Gastrocnemius medialis (tissue), 4 donors: Measurements from ENCODE around the gene PAX8. TPM values are rescaled to one million over a fixed set of nuclear protein-coding genes. Genes with fewer than 3 reads are reported as not detected.

ENCODE experiments used
- ATAC-seq, 2 donors: fragments of 150-250 bp; one replicate each; pipeline ENCODE4 v1.9.1; 2016
- DNase-seq, 2 donors: peaks; one replicate each; pipeline ENCODE4 v3.0.0-alpha.2; 2019
- H3K27ac ChIP-seq, 4 donors: fragments of 200-600 bp; sonication (generic); 1 replicate in 1 of 4; 2 replicates in 3 of 4; pipeline ENCODE4 v1.5.1; 2016 to 2018; ENCODE audit warnings: mild to moderate bottlenecking in 2 of 4, moderate library complexity in 1 of 4
- H3K27me3 ChIP-seq, 3 donors: fragments of 200-600 bp; sonication (generic) in 2 of 3; 1 replicate in 1 of 3; 2 replicates in 2 of 3; pipeline versions ENCODE4 v1.5.1 to v1.6.0; 2016 to 2019; ENCODE audit warnings: mild to moderate bottlenecking in 1 of 3, moderate library complexity in 1 of 3
- H3K36me3 ChIP-seq, 2 donors: fragments of 200-600 bp; sonication (generic) in 1 of 2; one replicate each; pipeline ENCODE4 v1.5.1; 2017 to 2018
- H3K4me1 ChIP-seq, 2 donors: fragments of 200-600 bp; sonication (generic) in 1 of 2; one replicate each; pipeline ENCODE4 v1.5.1; 2016 to 2017; ENCODE audit warnings: mild to moderate bottlenecking in 2 of 2
- H3K4me3 ChIP-seq, 4 donors: fragments of 200-600 bp; sonication (generic) in 3 of 4; 1 replicate in 1 of 4; 2 replicates in 3 of 4; pipeline ENCODE4 v1.5.1; 2016 to 2019; ENCODE audit warnings: mild to moderate bottlenecking in 2 of 4
- H3K9me3 ChIP-seq, 3 donors: fragments of 200-600 bp; sonication (generic) in 2 of 3; 1 replicate in 1 of 3; 2 replicates in 2 of 3; pipeline ENCODE4 v1.5.1; 2016 to 2019
- POLR2A ChIP-seq, 2 donors: fragments of 450-650 bp; IDR thresholded peaks; one replicate each; pipeline ENCODE4 v1.6.1; 2017; ENCODE audit warnings: antibody characterized with exemption in 2 of 2, mild to moderate bottlenecking in 2 of 2, moderate library complexity in 2 of 2
- in situ Hi-C, 4 donors: fragments of 200-750 bp; cut with MboI; loops; one replicate each; pipeline versions ENCODE4 v1.15.0 to v1.8.0; 2017; ENCODE audit warnings: low sequenced_read_pairs in 4 of 4
- intact Hi-C: fragments of 100-400 bp; cut with DNase I; formaldehyde crosslinking; loops from one replicate; pipeline ENCODE4 v1.15.1; 2023; ENCODE audit warnings: low total_unique reads
- total RNA-seq, 4 donors: library from RNA; depleted of rRNA; stranded (reverse); fragments of >200 nt; gene quantifications; one replicate each; pipeline versions ENCODE4 v1.1.0 to v1.2.3, GENCODE V29; 2016
- TF ChIP-seq, protein P1 (sequence below), 5 experiments: fragments of 450-650 bp in 3 of 5; fragments of 200-600 bp in 2 of 5; sonication (generic) in 2 of 5; IDR thresholded peaks in 4 of 5; conservative IDR thresholded peaks in 1 of 5; 1 replicate in 4 of 5; 2 replicates in 1 of 5; pipeline ENCODE4 v1.5.1; 2016 to 2019; ENCODE audit warnings: antibody characterized with exemption in 5 of 5, mild to moderate bottlenecking in 3 of 5, moderate library complexity in 3 of 5

The PAX8 gene
- total RNA-seq, 4 donors from 2014 or later: 0.27 to 8.7 (median 2.1) TPM

DNA sequence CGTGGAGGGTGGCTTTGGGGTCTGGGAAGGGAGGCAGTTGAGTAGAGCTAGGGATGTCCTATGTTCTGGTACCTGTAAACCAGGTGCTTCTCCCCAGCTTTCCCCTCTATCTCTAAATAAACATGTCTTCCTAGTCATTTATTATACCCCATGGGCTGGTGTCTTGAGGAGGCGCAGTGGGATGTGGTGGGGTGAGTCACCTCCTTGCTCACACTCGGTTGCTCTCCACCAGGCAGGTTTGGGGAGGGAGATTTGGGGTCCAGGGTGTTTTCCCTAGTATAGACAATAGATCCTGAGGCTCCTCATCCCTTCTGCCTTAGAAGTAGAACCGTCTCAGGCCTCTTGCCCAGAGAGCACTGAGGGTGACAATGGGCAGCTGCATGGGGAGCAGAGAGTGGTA lies 99.8 kb downstream of the PAX8 start:
- Histone ChIP-seq H3K36me3 (no peaks in the 10 kb centered on the region), H3K4me3 (no peak overlapping the region), H3K27ac (no peak overlapping the region), H3K27me3 (no peaks in the 10 kb centered on the region), H3K4me1 (no peaks in the 10 kb centered on the region), H3K9me3 (no peaks in the 10 kb centered on the region)
- DNase-seq (no peak), ATAC-seq (no peak)
- intact Hi-C loops (no loop called here), in situ Hi-C loops (no loop called here)
- TF ChIP-seq, protein P1, sequence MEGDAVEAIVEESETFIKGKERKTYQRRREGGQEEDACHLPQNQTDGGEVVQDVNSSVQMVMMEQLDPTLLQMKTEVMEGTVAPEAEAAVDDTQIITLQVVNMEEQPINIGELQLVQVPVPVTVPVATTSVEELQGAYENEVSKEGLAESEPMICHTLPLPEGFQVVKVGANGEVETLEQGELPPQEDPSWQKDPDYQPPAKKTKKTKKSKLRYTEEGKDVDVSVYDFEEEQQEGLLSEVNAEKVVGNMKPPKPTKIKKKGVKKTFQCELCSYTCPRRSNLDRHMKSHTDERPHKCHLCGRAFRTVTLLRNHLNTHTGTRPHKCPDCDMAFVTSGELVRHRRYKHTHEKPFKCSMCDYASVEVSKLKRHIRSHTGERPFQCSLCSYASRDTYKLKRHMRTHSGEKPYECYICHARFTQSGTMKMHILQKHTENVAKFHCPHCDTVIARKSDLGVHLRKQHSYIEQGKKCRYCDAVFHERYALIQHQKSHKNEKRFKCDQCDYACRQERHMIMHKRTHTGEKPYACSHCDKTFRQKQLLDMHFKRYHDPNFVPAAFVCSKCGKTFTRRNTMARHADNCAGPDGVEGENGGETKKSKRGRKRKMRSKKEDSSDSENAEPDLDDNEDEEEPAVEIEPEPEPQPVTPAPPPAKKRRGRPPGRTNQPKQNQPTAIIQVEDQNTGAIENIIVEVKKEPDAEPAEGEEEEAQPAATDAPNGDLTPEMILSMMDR (IDR thresholded peaks at IDR 0.05 in 4 of 5, conservative IDR thresholded peaks at IDR 0.05 in 1 of 5): no peak

DNA sequence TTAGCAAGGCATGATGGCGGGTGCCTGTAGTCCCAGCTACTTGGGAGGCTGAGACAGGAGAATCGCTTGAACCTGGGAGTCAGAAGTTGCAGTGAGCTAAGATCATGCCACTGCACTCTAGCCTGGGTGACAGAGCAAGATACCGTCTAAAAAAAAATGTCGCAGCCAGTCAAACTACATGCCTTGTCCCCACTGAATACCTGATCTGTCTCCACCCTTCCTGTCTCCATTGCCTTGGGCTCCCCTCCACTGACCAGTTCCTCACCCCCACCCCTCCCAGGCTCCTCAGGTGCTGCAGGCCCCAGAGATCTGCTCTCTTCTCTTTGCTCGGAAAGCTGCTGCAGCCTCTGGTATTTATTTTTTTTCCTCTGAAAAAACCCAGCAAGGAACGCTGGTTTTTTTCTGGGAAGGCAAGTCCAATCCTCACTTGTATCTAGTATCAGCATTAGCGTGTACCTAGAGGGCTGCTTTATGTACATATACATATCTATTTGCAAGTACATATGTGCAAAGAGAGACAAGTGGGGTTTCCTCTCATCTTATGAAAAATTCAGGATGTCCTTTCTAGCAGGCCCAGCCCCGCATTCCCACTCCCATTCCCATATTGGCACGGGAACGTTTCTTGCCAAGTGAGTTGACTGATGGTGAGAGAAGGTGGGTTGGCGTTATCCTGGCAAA lies 100.5 kb downstream of the PAX8 start:
- Histone ChIP-seq H3K36me3 (no peaks in the 10 kb centered on the region), H3K27me3 (no peaks in the 10 kb centered on the region), H3K4me1 (no peaks in the 10 kb centered on the region), H3K9me3 (no peaks in the 10 kb centered on the region), H3K4me3 (no peak overlapping the region), H3K27ac (no peak overlapping the region)
- DNase-seq: no peak
- in situ Hi-C loops: no loop called here
- no peak for ATAC-seq
- TF ChIP-seq POLR2A (IDR thresholded peaks at IDR 0.05): no peak
- intact Hi-C loops: no loop called here

DNA sequence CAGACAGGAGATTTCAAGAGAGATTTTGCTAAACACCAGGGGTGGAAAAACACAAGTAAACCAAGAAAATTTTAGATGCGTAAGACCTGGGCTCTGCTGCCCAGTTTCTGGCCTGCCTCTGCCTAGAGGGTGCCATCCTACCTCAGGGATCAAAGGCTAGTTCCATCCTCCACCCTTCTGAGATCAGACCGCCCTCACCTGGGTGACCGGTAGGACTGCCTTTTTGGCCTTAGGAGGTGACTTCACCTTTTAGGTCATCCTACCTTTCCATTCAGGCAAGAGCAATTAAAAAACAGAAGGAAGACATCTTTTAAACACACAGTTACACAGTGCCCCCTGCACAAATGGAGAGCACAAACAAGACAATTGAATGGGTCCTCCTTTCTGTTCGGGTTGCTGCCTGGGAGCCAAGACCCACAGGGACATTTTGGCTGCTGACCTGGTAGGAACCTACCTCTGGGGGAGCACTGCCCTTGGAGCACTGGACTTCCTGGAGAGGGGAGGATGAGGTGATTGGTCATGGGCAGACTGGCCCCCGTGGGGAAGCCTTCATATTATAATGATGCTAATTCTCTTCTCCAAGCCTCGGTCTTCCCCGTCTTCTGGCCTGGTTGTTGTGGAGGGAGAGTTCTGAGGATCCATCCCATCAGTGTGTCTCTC lies 101.9 kb downstream of the PAX8 start:
- no peak overlapping the region for H3K27ac ChIP-seq
- H3K4me1 ChIP-seq: no peaks in the 10 kb centered on the region
- in situ Hi-C loops (no loop called here), intact Hi-C loops (no loop called here)
- H3K36me3 ChIP-seq: no peaks in the 10 kb centered on the region
- H3K27me3 ChIP-seq: no peaks in the 10 kb centered on the region
- ATAC-seq (no peak), DNase-seq (no peak)
- no peaks in the 10 kb centered on the region for H3K9me3 ChIP-seq
- no peak overlapping the region for H3K4me3 ChIP-seq
- no peak for TF ChIP-seq POLR2A (IDR thresholded peaks at IDR 0.05)
- TF ChIP-seq, protein P1 (IDR thresholded peaks at IDR 0.05 in 4 of 5, conservative IDR thresholded peaks at IDR 0.05 in 1 of 5): no peak

DNA sequence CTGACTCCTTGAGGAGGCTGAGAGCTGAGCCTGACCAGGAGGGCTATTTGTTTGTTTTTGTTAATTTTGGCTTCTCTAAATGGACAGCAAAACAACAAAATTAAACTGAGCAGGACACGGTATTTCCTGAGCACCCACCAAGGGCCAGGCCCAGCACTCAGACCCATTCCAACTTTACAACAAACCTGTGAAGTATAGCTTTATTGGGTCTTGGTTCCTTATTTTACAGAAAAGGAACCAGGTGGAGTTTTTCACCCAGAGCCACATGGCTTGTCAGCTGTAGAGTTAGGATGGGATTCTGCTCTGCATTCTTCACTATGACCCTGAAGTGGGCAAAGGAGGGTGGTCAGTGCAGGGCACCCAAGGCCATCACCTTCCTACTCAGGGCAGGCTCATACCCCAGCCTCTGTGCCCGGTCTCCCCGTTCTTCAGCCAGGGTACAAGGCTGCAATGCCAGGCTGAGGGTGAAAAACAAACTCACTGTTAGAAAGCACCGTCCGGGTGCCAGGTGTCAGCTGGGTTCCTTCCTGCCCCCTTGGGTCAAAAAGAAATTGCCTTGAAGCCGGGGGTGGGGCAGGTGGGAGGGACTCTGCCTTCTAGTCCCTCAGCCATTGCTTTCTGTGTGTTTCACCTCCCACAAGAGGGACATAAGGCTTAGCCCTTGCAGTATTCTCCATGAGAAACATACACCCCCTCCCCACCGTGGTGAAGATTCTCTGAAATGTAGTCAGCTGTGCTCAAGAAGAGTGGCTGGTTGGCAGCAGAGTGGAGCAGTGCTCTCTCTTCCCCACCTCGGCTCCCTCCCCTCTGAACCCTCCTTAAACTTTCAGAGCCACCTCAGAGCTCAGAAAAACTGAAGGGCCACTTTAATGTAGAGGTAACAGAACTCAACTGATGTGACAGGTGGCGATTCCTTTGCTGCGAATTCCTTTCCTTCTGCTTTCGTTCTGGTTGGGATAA lies 102.7 kb downstream of the PAX8 start:
- intact Hi-C loops (no loop called here), in situ Hi-C loops (no loop called here)
- Histone ChIP-seq H3K36me3 (no peaks in the 10 kb centered on the region), H3K4me3 (no peak overlapping the region), H3K27ac (no peak overlapping the region), H3K27me3 (no peaks in the 10 kb centered on the region), H3K4me1 (no peaks in the 10 kb centered on the region), H3K9me3 (no peaks in the 10 kb centered on the region)
- no peak for ATAC-seq
- DNase-seq: no peak
- TF ChIP-seq, protein P1 (IDR thresholded peaks at IDR 0.05 in 4 of 5, conservative IDR thresholded peaks at IDR 0.05 in 1 of 5): no peak
- TF ChIP-seq POLR2A (IDR thresholded peaks at IDR 0.05): no peak
